Activated naive CD4-positive, alpha-beta T cell treated with anti-CD3 and anti-CD28 coated beads, Interleukin-2, amount 50 U/mL, for 24 hours (primary cell): ENCODE results near the gene NCAPD2.
A peak's percentile ranks its signal among the peaks of the same experiment; 100 is the strongest.

Source experiments
- H3K27ac Mint-ChIP-seq: one replicate; pipeline ENCODE4 v1.8.0; 2021; ENCODE audit warnings: mild to moderate bottlenecking, mixed read lengths
- H3K27me3 Mint-ChIP-seq: one replicate; pipeline ENCODE4 v1.8.0; 2021; ENCODE audit warnings: mixed read lengths
- H3K36me3 Mint-ChIP-seq: one replicate; pipeline ENCODE4 v1.8.0; 2021; ENCODE audit warnings: mixed read lengths
- H3K4me1 Mint-ChIP-seq: one replicate; pipeline ENCODE4 v1.8.0; 2021; ENCODE audit warnings: mixed read lengths
- H3K4me3 Mint-ChIP-seq: one replicate; pipeline ENCODE4 v1.8.0; 2021; ENCODE audit warnings: mild to moderate bottlenecking, mixed read lengths
- H3K9me3 Mint-ChIP-seq: one replicate; pipeline ENCODE4 v1.8.0; 2021; ENCODE audit warnings: mixed read lengths

The NCAPD2 gene

GRCh38 chr12:6508087-6508486 is 14.2 kb downstream of the NCAPD2 start:
- Mint-ChIP-seq H3K4me1 (peaks cover 10% of the 10 kb centered on the region), H3K36me3 (peaks cover 12% of the 10 kb centered on the region), H3K9me3 (no peaks in the 10 kb centered on the region), H3K27ac (no peak overlapping the region), H3K27me3 (no peaks in the 10 kb centered on the region), H3K4me3 (no peak overlapping the region)

- Mint-ChIP-seq H3K36me3 (peaks cover 18% of the 10 kb centered on the region), H3K4me3 (no peak overlapping the region), H3K27ac (peak overlapping the region; percentile 72), H3K27me3 (no peaks in the 10 kb centered on the region), H3K9me3 (no peaks in the 10 kb centered on the region), H3K4me1 (no peaks in the 10 kb centered on the region)
These were observed 26.3 kb downstream of the NCAPD2 start for GRCh38 chr12:6520186-6520585.

- H3K27ac Mint-ChIP-seq = no peak overlapping the region
- H3K36me3 Mint-ChIP-seq = peaks cover 15% of the 10 kb centered on the region
- H3K4me3 Mint-ChIP-seq = no peak overlapping the region
- no peaks in the 10 kb centered on the region for H3K4me1 Mint-ChIP-seq
- no peaks in the 10 kb centered on the region for H3K27me3 Mint-ChIP-seq
- H3K9me3 Mint-ChIP-seq = no peaks in the 10 kb centered on the region
These were observed 28.3 kb downstream of the NCAPD2 start for GRCh38 chr12:6522193-6522592.

GRCh38 chr12:6523708-6524107 is 29.8 kb downstream of the NCAPD2 start:
- Mint-ChIP-seq H3K27me3 (no peaks in the 10 kb centered on the region), H3K36me3 (peaks cover 12% of the 10 kb centered on the region), H3K4me3 (no peak overlapping the region), H3K4me1 (no peaks in the 10 kb centered on the region), H3K27ac (no peak overlapping the region), H3K9me3 (no peaks in the 10 kb centered on the region)

- no peaks in the 10 kb centered on the region for H3K27me3 Mint-ChIP-seq
- H3K4me1 Mint-ChIP-seq = no peaks in the 10 kb centered on the region
- no peaks in the 10 kb centered on the region for H3K9me3 Mint-ChIP-seq
- H3K27ac Mint-ChIP-seq = no peak overlapping the region
- no peak overlapping the region for H3K4me3 Mint-ChIP-seq
- peaks cover 14% of the 10 kb centered on the region for H3K36me3 Mint-ChIP-seq
These were observed 30.7 kb downstream of the NCAPD2 start for GRCh38 chr12:6524648-6525047.

- H3K27ac Mint-ChIP-seq = no peak overlapping the region
- no peaks in the 10 kb centered on the region for H3K9me3 Mint-ChIP-seq
- peaks cover 12% of the 10 kb centered on the region for H3K36me3 Mint-ChIP-seq
- H3K4me1 Mint-ChIP-seq = no peaks in the 10 kb centered on the region
- H3K27me3 Mint-ChIP-seq = no peaks in the 10 kb centered on the region
- no peak overlapping the region for H3K4me3 Mint-ChIP-seq
These were observed 32.3 kb downstream of the NCAPD2 start for GRCh38 chr12:6526201-6526600.

- Mint-ChIP-seq H3K27me3 (no peaks in the 10 kb centered on the region), H3K4me3 (no peak overlapping the region), H3K27ac (no peak overlapping the region), H3K4me1 (peaks cover 3% of the 10 kb centered on the region), H3K9me3 (no peaks in the 10 kb centered on the region), H3K36me3 (peaks cover 12% of the 10 kb centered on the region)
These were observed 33.0 kb downstream of the NCAPD2 start for GRCh38 chr12:6526766-6527525.

- peaks cover 11% of the 10 kb centered on the region for H3K4me1 Mint-ChIP-seq
- H3K36me3 Mint-ChIP-seq = peaks cover 10% of the 10 kb centered on the region
- H3K4me3 Mint-ChIP-seq = no peak overlapping the region
- no peak overlapping the region for H3K27ac Mint-ChIP-seq
- no peaks in the 10 kb centered on the region for H3K9me3 Mint-ChIP-seq
- H3K27me3 Mint-ChIP-seq = no peaks in the 10 kb centered on the region
These were observed 33.8 kb downstream of the NCAPD2 start for GRCh38 chr12:6527711-6528110.

- peaks cover 8% of the 10 kb centered on the region for H3K36me3 Mint-ChIP-seq
- no peak overlapping the region for H3K4me3 Mint-ChIP-seq
- no peaks in the 10 kb centered on the region for H3K27me3 Mint-ChIP-seq
- H3K27ac Mint-ChIP-seq = no peak overlapping the region
- H3K9me3 Mint-ChIP-seq = no peaks in the 10 kb centered on the region
- H3K4me1 Mint-ChIP-seq = peaks cover 18% of the 10 kb centered on the region
These were observed 34.8 kb downstream of the NCAPD2 start for GRCh38 chr12:6528539-6529235.

- H3K4me1 Mint-ChIP-seq = peaks cover 18% of the 10 kb centered on the region
- H3K27me3 Mint-ChIP-seq = no peaks in the 10 kb centered on the region
These were observed 35.4 kb downstream of the NCAPD2 start for GRCh38 chr12:6529291-6529737.

GRCh38 chr12:6530576-6531260 is 36.8 kb downstream of the NCAPD2 start:
- H3K36me3 Mint-ChIP-seq = peaks cover 7% of the 10 kb centered on the region

More at GRCh38 chr12:6529291-6529737, 35.4 kb downstream of the NCAPD2 start:
- no peaks in the 10 kb centered on the region for H3K9me3 Mint-ChIP-seq
- peak overlapping the region; percentile 8 for H3K27ac Mint-ChIP-seq
- peaks cover 5% of the 10 kb centered on the region for H3K36me3 Mint-ChIP-seq
- no peak overlapping the region for H3K4me3 Mint-ChIP-seq

GRCh38 chr12:6532051-6532926 is 38.4 kb downstream of the NCAPD2 start:
- Mint-ChIP-seq H3K9me3 (no peaks in the 10 kb centered on the region), H3K27me3 (no peaks in the 10 kb centered on the region), H3K4me3 (peak overlapping the region; percentile 98), H3K27ac (peak overlapping the region; percentile 95), H3K4me1 (peaks cover 22% of the 10 kb centered on the region), H3K36me3 (peaks cover 15% of the 10 kb centered on the region)

More at GRCh38 chr12:6530576-6531260, 36.8 kb downstream of the NCAPD2 start:
- Mint-ChIP-seq H3K27ac (peak overlapping the region; percentile 57), H3K4me1 (peaks cover 18% of the 10 kb centered on the region), H3K9me3 (no peaks in the 10 kb centered on the region), H3K4me3 (no peak overlapping the region), H3K27me3 (no peaks in the 10 kb centered on the region)

GRCh38 chr12:6532927-6533652 is 39.2 kb downstream of the NCAPD2 start:
- Mint-ChIP-seq H3K4me3 (peak overlapping the region; percentile 98), H3K27ac (peak overlapping the region; percentile 98), H3K4me1 (peaks cover 29% of the 10 kb centered on the region)

GRCh38 chr12:6533653-6533922 is 39.7 kb downstream of the NCAPD2 start:
- H3K27ac Mint-ChIP-seq = peak overlapping the region; percentile 98
- H3K36me3 Mint-ChIP-seq = peaks cover 18% of the 10 kb centered on the region
- H3K9me3 Mint-ChIP-seq = no peaks in the 10 kb centered on the region
- peaks cover 29% of the 10 kb centered on the region for H3K4me1 Mint-ChIP-seq
- H3K27me3 Mint-ChIP-seq = no peaks in the 10 kb centered on the region
- H3K4me3 Mint-ChIP-seq = peak overlapping the region; percentile 98

More at GRCh38 chr12:6532927-6533652, 39.2 kb downstream of the NCAPD2 start:
- no peaks in the 10 kb centered on the region for H3K27me3 Mint-ChIP-seq
- H3K36me3 Mint-ChIP-seq = peaks cover 18% of the 10 kb centered on the region
- no peaks in the 10 kb centered on the region for H3K9me3 Mint-ChIP-seq
